Effector memory CD8-positive, alpha-beta T cell (primary cell): ENCODE measurements around the gene TDRD3.
"Not testable (repeated sequence)": the region's sequence is repeated elsewhere in the genome, so short reads cannot be mapped to it uniquely, and the experiment has no call there.

Source experiments
- ATAC-seq: fragments of 150-1000 bp; cut with Tn5 transposase; replicated peaks from 2 replicates; pipeline ENCODE4 v1.10.0; 2021; ENCODE audit warnings: mild to moderate bottlenecking, moderate library complexity
- DNase-seq, 3 experiments: peaks; one replicate each; pipeline ENCODE4 v3.0.0; 2021
- H3K27ac Mint-ChIP-seq, 2 donors: one replicate each; pipeline ENCODE4 v1.8.0; 2022; ENCODE audit warnings: mild to moderate bottlenecking in 2 of 2, mixed read lengths in 2 of 2, moderate library complexity in 2 of 2
- H3K27me3 Mint-ChIP-seq, 2 donors: one replicate each; pipeline ENCODE4 v1.8.0; 2022; ENCODE audit warnings: mixed read lengths in 2 of 2
- H3K36me3 Mint-ChIP-seq: one replicate; pipeline ENCODE4 v1.8.0; 2022; ENCODE audit warnings: mild to moderate bottlenecking, moderate library complexity, mixed read lengths; ENCODE audit not compliant: insufficient read depth
- H3K4me1 Mint-ChIP-seq, 2 donors: one replicate each; pipeline ENCODE4 v1.8.0; 2022; ENCODE audit warnings: low read depth in 2 of 2, mixed read lengths in 2 of 2
- H3K4me3 Mint-ChIP-seq, 2 donors: one replicate each; pipeline ENCODE4 v1.8.0; 2022; ENCODE audit warnings: mild to moderate bottlenecking in 2 of 2, mixed read lengths in 2 of 2, moderate library complexity in 2 of 2
- H3K9me3 Mint-ChIP-seq, 2 donors: one replicate each; pipeline ENCODE4 v1.8.0; 2022; ENCODE audit warnings: mixed read lengths in 2 of 2

The TDRD3 gene

DNA sequence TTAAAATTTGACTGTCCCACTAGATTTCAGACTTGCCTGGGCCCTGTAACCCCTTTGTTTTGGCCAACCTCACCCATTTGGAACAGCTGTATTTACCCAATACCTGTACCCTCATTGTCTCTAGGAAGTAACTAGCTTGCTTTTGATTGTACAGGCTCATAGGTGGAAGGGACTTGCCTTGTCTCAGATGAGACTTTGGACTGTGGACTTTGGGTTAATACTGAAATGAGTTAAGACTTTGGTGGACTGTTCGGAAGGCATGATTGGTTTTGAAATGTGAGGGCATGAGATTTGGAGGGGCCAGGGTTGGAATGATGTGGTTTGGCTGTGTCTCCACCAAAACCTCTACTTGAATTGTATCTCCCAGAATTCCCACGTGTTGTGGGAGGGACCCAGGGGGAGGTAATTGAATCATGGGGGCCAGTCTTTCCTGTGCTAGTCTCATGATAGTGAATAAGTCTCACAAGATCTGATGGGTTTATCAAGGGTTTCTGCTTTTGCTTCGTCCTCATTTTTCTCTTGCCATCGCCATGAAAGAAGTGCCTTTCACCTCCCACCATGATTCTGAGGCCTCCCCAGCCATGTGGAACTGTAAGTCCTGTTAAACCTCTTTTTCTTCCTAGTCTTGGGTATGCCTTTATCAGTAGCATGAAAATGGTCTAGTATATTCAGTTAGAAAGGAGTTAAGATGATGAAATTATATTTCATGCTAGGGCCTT lies 12.7 kb downstream of the TDRD3 start:
- ATAC-seq, H3K27me3 Mint-ChIP-seq, DNase-seq, H3K36me3 Mint-ChIP-seq, H3K9me3 Mint-ChIP-seq: not testable (repeated sequence)
- Mint-ChIP-seq H3K27ac (peak overlapping the region in 1 of 2 donors; percentile 70), H3K4me1 (peaks cover 38 to 67% of the 10 kb centered on the region in 2 donors), H3K4me3 (peak overlapping the region in 1 of 2 donors; percentile 23)

GRCh38 chr13:60410299-60410698 lies 13.3 kb downstream of the TDRD3 start:
- no peaks in the 10 kb centered on the region for H3K36me3 Mint-ChIP-seq
- H3K27ac Mint-ChIP-seq: peak overlapping the region; percentile 38 to 70
- peak overlapping the region in 1 of 2 donors; percentile 50 for H3K4me3 Mint-ChIP-seq

GRCh38 chr13:60411464-60411863 lies 14.4 kb downstream of the TDRD3 start:
- Mint-ChIP-seq H3K9me3 (peaks cover 0 to 3% of the 10 kb centered on the region in 2 donors), H3K27me3 (no peaks in the 10 kb centered on the region), H3K4me3 (no peak overlapping the region), H3K27ac (peak overlapping the region in 1 of 2 donors; percentile 70), H3K36me3 (no peaks in the 10 kb centered on the region), H3K4me1 (peaks cover 29 to 58% of the 10 kb centered on the region in 2 donors)
- no peak for DNase-seq
- ATAC-seq: no peak

More at GRCh38 chr13:60410299-60410698, 13.3 kb downstream of the TDRD3 start:
- DNase-seq (no peak), ATAC-seq (no peak)
- H3K4me1 Mint-ChIP-seq: peaks cover 34 to 61% of the 10 kb centered on the region in 2 donors
- peaks cover 0 to 3% of the 10 kb centered on the region in 2 donors for H3K9me3 Mint-ChIP-seq
- H3K27me3 Mint-ChIP-seq: no peaks in the 10 kb centered on the region

DNA sequence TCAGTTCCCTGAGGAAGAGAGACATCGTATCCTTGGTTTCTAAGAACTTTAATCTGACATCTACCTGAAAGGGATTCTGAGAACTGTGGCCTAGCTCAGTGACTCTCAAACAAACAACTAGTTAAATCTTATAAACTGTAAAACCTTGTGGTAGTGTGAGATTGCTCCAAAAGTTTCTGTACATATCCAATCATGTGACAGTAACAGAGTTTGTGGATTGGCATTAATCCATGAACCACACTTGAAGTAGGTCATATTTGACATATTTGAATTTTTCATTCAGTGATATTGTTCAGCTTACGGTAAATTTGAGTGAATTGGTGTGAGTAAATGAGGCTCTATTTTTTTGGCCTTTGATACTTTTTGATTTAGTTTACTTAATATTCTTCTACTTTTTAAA lies 15.0 kb downstream of the TDRD3 start:
- H3K27me3 Mint-ChIP-seq: no peaks in the 10 kb centered on the region
- ATAC-seq (no peak), DNase-seq (no peak)
- peaks cover 0 to 3% of the 10 kb centered on the region in 2 donors for H3K9me3 Mint-ChIP-seq
- no peaks in the 10 kb centered on the region for H3K36me3 Mint-ChIP-seq
- H3K4me1 Mint-ChIP-seq: peaks cover 31 to 63% of the 10 kb centered on the region in 2 donors
- H3K27ac Mint-ChIP-seq: peak overlapping the region in 1 of 2 donors; percentile 70
- no peak overlapping the region for H3K4me3 Mint-ChIP-seq

GRCh38 chr13:60412909-60413616 lies 16.0 kb downstream of the TDRD3 start:
- Mint-ChIP-seq H3K4me1 (peaks cover 33 to 60% of the 10 kb centered on the region in 2 donors), H3K27me3 (no peaks in the 10 kb centered on the region), H3K27ac (no peak overlapping the region), H3K4me3 (no peak overlapping the region), H3K9me3 (peaks cover 0 to under 1% of the 10 kb centered on the region in 2 donors), H3K36me3 (no peaks in the 10 kb centered on the region)
- ATAC-seq (no peak), DNase-seq (no peak)

DNA sequence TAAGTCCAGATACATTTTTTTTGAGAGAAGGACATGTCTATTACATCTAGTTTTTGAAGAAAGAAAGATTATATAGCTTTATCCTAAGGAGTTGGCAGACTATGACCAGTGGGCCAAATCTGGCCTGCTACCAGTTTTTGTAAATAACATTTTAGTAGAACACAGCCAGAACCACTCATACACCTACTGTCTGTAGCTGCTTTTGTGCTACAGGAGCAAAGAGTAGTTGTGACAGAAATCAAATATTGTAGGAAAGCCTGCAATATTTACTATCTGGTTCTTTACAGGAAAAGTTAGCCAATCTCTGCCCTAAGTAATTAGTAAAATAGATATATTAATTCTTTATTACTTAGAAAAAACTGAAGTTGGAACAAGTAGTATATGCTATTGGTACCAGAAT lies 17.2 kb downstream of the TDRD3 start:
- Mint-ChIP-seq H3K4me3 (no peak overlapping the region), H3K4me1 (peaks cover 23 to 57% of the 10 kb centered on the region in 2 donors), H3K9me3 (no peaks in the 10 kb centered on the region), H3K36me3 (no peaks in the 10 kb centered on the region), H3K27ac (no peak overlapping the region), H3K27me3 (no peaks in the 10 kb centered on the region)
- DNase-seq (no peak), ATAC-seq (no peak)

- no peaks in the 10 kb centered on the region for H3K36me3 Mint-ChIP-seq
- H3K4me3 Mint-ChIP-seq: no peak overlapping the region
- H3K9me3 Mint-ChIP-seq: no peaks in the 10 kb centered on the region
- DNase-seq (no peak), ATAC-seq (no peak)
- no peaks in the 10 kb centered on the region for H3K27me3 Mint-ChIP-seq
- H3K27ac Mint-ChIP-seq: peak overlapping the region in 1 of 2 donors; percentile 14
- H3K4me1 Mint-ChIP-seq: peaks cover 10 to 34% of the 10 kb centered on the region in 2 donors
These were observed 20.7 kb downstream of the TDRD3 start for GRCh38 chr13:60417734-60418133.

DNA sequence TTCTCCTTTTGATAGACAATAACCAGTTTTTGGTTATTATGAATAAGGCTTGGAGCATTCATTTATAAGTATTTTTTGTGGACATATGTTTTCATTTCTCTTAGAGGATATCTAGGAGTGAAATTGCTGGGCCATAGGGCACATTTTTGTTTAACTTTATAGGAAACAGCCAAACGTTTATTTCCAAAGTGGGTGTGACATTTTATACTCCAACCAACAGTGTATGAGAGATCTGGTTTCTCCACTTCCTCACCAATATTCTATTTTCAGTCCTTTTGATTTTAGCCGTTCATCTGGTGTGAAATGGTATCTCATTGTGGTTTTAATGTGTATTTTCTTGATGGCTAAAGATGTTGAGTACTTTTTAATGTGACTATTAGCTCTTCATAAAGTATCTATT lies 21.9 kb downstream of the TDRD3 start:
- H3K9me3 Mint-ChIP-seq: no peaks in the 10 kb centered on the region
- H3K4me3 Mint-ChIP-seq: no peak overlapping the region
- ATAC-seq: no peak
- peak overlapping the region in 1 of 2 donors; percentile 84 for H3K27ac Mint-ChIP-seq
- H3K27me3 Mint-ChIP-seq: no peaks in the 10 kb centered on the region
- H3K4me1 Mint-ChIP-seq: peaks cover 10 to 31% of the 10 kb centered on the region in 2 donors
- no peaks in the 10 kb centered on the region for H3K36me3 Mint-ChIP-seq
- no peak for DNase-seq

GRCh38 chr13:60425332-60425731 lies 28.3 kb downstream of the TDRD3 start:
- H3K9me3 Mint-ChIP-seq: no peaks in the 10 kb centered on the region
- H3K4me1 Mint-ChIP-seq: peaks cover 21 to 36% of the 10 kb centered on the region in 2 donors
- peaks cover 2% of the 10 kb centered on the region for H3K36me3 Mint-ChIP-seq
- no peaks in the 10 kb centered on the region for H3K27me3 Mint-ChIP-seq
- no peak overlapping the region for H3K27ac Mint-ChIP-seq
- DNase-seq (no peak), ATAC-seq (no peak)
- H3K4me3 Mint-ChIP-seq: no peak overlapping the region

DNA sequence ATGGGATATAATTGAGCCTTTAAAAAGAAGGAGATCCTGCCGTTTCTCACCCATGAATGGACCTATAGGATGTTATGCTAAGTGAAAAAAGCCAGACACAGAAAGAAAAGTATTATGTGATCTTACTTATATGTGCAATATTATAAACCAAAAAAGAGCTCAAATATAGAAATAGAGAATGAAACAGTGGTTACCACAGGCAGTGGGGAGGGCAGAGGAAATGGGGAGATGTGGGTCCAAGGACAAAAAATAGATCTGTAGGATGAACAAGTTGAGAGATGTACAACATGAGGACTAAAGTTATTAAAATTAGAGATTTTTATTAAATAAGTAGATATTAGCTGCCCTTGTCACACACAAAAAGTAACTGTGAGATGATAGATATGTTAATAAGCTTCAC lies 29.1 kb downstream of the TDRD3 start:
- Mint-ChIP-seq H3K4me3 (peak overlapping the region in 1 of 2 donors; percentile 6), H3K36me3 (peaks cover 2% of the 10 kb centered on the region), H3K9me3 (no peaks in the 10 kb centered on the region), H3K27ac (peak overlapping the region; percentile 91 to 94), H3K4me1 (peaks cover 21 to 36% of the 10 kb centered on the region in 2 donors), H3K27me3 (no peaks in the 10 kb centered on the region)
- DNase-seq (no peak), ATAC-seq (no peak)

- Mint-ChIP-seq H3K9me3 (no peaks in the 10 kb centered on the region), H3K27ac (peak overlapping the region; percentile 91 to 94)
- ATAC-seq: peak; percentile 57
These were observed 30.3 kb downstream of the TDRD3 start for GRCh38 chr13:60427285-60427684.

DNA sequence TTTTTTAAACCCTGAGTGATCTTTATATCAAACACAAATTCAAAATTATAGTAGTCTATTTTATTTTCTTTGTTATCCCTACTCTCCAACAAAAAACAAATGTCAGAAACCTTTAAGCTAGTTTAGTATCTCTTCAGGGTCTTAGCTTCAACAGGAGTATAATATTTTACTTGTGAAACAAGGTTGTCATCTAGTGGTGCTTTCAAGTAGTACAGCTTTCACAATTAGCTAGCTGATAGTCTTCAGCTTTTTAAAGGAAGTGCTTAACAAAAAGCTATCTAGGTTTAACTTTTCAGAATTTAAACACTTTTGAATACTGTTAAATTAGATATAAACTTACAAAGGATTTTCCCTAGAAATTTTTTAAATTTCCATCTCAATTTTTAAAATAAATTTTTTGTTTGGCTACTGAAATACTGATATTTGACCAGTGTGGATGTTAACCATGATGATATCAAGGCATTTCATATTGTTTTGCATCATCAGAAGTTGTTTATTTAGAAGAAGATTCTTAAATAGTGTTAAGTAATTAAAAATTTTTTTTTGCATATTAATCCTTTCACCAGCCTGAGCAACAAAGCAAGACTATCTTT lies 34.2 kb downstream of the TDRD3 start:
- H3K36me3 Mint-ChIP-seq: peaks cover 2% of the 10 kb centered on the region
- no peak overlapping the region for H3K4me3 Mint-ChIP-seq
- H3K27ac Mint-ChIP-seq: no peak overlapping the region
- DNase-seq (peak; percentile 14 to 17 (median 17)), ATAC-seq (peak; percentile 72)
- peaks cover 23 to 32% of the 10 kb centered on the region in 2 donors for H3K4me1 Mint-ChIP-seq
- no peaks in the 10 kb centered on the region for H3K9me3 Mint-ChIP-seq
- no peaks in the 10 kb centered on the region for H3K27me3 Mint-ChIP-seq

More at GRCh38 chr13:60427285-60427684, 30.3 kb downstream of the TDRD3 start:
- peak in 1 of 3 experiments; percentile 4 for DNase-seq
- H3K4me1 Mint-ChIP-seq: peaks cover 18 to 36% of the 10 kb centered on the region in 2 donors
- H3K4me3 Mint-ChIP-seq: peak overlapping the region; percentile 60 to 73
- H3K36me3 Mint-ChIP-seq: peaks cover 2% of the 10 kb centered on the region
- no peaks in the 10 kb centered on the region for H3K27me3 Mint-ChIP-seq

GRCh38 chr13:60433505-60433904 lies 36.5 kb downstream of the TDRD3 start:
- DNase-seq: no peak
- Mint-ChIP-seq H3K27me3 (no peaks in the 10 kb centered on the region), H3K36me3 (no peaks in the 10 kb centered on the region), H3K4me1 (peaks cover 11 to 24% of the 10 kb centered on the region in 2 donors), H3K9me3 (no peaks in the 10 kb centered on the region), H3K27ac (no peak overlapping the region), H3K4me3 (no peak overlapping the region)
- no peak for ATAC-seq
